ENCODE results near the gene PDGFRB.
"Not testable (repeated sequence)": the region's sequence is repeated elsewhere in the genome, so short reads cannot be mapped to it uniquely, and the experiment has no call there.

Gene PDGFRB

GRCh38 chr5:150085950-150086715 is 69.5 kb downstream of the PDGFRB start, which contains the start of gene CSF1R:
Gene CSF1R (minus strand): TSS chr5:150086554. CDS start chr5:150086427, 127 bp downstream.
- no peak for DNase-seq (ENCODE audit: low read depth in 2 of 3, low spot score in 1 of 3)

- DNase-seq (ENCODE audit: low read depth in 2 of 3, low spot score in 1 of 3), result no peak
Observed at GRCh38 chr5:150085191-150085912, 70.3 kb downstream of the PDGFRB start.

GRCh38 chr5:150084754-150085153 is 70.9 kb downstream of the PDGFRB start:
- not testable (repeated sequence) for DNase-seq (ENCODE audit: low read depth in 2 of 3, low spot score in 1 of 3)

DNA sequence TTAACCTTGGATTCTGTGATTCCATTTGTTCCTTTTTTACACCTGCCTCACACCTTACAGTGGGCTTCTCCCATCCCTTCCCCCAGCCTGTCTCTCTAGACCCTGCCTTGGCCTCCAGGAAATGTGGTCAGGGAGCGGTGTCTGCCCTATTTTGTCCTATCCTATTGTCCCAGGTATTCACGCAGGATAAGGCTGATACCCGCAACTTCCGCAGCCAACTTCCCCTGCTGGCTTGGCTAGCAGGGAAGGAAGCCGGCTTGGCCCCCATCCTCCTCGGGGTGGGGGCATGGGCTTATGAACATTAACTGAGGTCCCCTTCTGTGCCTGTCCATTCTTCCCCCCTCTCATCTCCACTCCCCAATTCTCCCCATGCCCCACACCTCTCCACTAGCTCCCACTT is 72.8 kb downstream of the PDGFRB start:
- no peak for DNase-seq (ENCODE audit: low read depth in 2 of 3, low spot score in 1 of 3)

DNA sequence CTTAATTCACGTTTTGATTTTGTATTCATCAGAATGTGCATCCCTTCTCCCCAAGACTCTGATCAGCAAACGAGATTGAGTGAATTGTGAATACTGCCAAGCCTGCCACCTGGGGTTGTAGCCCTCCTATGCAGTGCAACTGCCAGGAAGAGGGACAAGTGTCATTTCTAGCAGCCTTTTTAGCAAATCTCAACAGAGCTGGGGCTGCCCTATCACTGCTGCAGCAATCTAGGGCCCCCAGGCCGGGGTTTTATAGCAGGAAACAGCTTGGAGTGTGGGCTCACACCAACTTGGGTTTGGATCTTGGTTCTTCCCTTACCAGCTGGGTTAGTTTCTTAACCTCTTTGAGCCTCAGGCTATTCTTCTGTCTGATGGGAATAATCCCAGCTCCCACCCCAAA is 73.3 kb downstream of the PDGFRB start:
- DNase-seq (ENCODE audit: low read depth in 2 of 3, low spot score in 1 of 3), result no peak

DNA sequence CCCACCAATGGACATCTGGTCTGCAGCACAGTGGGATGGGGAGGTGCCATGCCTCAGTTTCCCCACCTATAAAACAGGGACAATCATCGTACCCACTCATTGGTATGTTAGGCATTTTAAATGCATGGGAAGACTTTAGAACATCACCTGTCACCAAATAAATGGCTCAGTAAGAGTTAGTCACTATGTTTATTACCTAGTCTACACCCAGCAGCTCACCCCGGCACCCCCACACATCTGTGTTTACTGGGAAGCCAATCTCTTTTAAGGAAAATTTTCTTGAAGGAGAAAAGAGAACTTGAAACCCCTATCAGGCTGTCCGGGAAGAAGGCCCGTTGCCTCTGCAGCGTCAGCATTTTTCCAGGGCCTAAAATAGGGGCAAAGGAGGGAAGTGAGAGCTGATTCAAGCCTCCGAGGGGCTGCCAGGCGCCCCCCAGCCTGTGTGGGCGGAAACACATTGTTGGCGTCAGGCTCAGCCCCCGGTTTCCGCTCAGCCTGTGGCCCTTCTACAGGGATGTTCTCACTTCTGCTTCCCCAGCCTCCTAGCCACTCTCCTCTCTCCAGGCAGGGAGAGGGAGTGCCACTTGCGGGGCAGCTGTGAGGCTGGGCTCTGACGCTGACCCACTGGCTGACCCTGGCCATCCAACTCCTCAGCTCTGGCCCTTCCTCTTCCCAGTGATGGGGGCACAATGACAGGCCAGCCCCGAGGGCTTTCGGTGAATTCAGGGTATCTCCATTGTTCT is 73.9 kb downstream of the PDGFRB start:
- DNase-seq (ENCODE audit: low read depth in 2 of 3, low spot score in 1 of 3), result no peak

GRCh38 chr5:150080696-150081435 is 74.8 kb downstream of the PDGFRB start:
- no peak for DNase-seq (ENCODE audit: low read depth in 2 of 3, low spot score in 1 of 3)

DNA sequence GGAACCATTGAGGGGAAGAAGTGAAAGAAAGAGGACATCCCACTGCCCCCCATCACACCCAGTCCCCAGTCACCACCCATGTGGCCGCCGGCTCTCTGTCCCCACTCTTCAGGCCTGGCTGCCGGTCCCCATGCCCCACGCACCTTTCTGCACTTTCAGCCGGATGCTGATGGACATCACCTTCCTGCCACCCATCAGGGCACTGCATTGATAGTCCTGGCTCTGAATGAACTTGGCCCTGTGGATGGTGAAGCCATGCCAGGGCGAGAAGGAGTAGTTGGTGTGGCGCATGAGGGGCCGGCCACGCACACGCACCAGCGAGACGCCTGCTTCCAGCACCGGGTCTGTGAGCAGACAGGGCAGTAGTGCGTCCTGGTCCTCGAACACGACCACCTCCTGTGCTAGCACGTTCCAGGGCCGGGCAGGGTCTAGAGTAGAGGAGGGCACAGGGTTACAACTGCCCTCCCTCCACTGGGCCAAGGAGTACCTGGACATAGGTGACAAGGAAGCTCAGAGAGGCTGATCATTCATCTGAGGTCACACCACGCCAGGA is 75.7 kb downstream of the PDGFRB start:
- DNase-seq (ENCODE audit: low read depth in 2 of 3, low spot score in 1 of 3), result no peak

DNA sequence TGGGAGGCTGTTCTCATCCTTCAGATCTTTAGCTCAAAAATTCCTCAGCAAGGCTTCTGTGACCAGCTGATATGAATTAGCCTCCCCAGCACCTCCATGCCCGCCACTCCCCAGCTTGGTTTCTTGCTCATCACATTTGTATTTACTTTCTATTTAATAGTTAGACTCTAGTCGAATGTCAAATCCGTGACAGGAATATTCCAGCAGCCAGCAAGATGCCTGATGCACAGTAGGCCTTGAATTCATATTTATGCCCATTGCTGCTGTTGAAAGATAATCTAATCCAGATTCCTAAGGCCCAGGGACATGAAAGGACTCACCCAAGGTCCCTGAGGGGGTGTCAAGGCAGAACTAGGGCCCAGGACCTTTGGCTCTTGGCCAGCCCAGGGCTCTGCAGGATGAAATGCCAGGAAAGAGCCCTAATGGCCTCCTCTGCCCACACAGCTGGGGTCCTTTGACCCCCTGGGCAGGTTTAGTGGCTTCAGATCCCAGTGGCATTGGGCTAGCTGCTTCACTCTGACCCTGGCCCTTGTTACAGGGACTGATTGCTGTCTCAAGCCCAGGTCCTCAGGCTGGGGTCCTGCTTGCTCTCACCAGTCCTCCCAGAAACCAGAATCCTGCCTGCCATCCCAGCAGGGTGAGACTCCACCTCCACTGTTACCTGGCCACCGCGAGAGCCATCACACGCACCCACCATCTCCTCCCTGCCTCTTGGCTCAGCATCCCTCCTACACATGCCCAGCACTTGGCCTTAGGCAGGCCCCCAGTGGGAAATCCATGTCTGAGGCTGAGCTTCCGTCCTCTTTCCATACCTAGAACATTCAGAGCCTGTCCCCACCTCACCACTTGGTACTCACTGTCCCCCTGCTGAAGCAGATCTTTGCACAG is 76.6 kb downstream of the PDGFRB start:
- no peak for DNase-seq (ENCODE audit: low read depth in 2 of 3, low spot score in 1 of 3)

GRCh38 chr5:150077996-150078801 is 77.4 kb downstream of the PDGFRB start:
- no peak for DNase-seq (ENCODE audit: low read depth in 2 of 3, low spot score in 1 of 3)

- no peak for DNase-seq (ENCODE audit: low read depth in 2 of 3, low spot score in 1 of 3)
Observed at GRCh38 chr5:150077060-150077459, 78.6 kb downstream of the PDGFRB start.

GRCh38 chr5:150075806-150076205 is 79.8 kb downstream of the PDGFRB start:
- no peak for DNase-seq (ENCODE audit: low read depth in 2 of 3, low spot score in 1 of 3)

DNA sequence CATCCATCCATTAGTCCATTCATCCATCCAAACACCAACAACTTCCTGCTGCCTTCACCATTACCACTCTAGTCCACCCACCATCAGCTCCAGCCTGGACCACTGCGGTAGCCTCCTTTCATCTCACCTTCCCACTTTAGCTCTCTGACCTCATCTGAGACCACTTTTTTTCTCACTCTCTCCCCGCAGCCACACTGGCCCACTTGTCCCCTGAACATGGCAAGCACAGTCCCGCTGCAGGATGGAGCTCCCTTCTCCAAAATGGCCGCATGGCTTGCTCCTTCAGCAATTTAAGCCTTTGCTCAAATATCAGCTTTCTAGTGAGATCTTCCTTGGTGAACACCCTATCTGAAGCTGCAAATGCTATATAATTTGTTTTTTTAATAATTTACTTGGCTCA is 80.4 kb downstream of the PDGFRB start:
- no peak for DNase-seq (ENCODE audit: low read depth in 2 of 3, low spot score in 1 of 3)

DNA sequence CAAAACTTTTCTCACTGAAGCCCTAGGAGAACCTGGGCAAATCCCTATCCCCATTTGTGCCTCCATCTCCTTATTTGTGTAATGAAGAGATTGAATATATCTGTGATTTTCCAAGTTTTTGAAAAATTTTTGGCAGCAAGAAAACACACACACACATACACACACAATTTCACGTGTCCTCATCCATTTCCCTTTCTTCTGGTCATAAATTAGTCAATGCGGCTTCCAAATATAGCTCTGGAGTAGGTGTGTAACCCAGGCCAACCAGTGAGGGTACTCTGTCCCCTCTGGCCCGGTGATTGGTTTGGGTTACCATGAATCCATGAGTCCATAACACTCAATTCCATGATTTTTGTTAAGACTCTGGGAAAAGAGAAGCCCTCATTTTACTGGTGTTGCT is 82.0 kb downstream of the PDGFRB start:
- DNase-seq (ENCODE audit: low read depth in 2 of 3, low spot score in 1 of 3), result no peak

- no peak for DNase-seq (ENCODE audit: low read depth in 2 of 3, low spot score in 1 of 3)
Observed at GRCh38 chr5:150073086-150073625, 82.5 kb downstream of the PDGFRB start.

DNA sequence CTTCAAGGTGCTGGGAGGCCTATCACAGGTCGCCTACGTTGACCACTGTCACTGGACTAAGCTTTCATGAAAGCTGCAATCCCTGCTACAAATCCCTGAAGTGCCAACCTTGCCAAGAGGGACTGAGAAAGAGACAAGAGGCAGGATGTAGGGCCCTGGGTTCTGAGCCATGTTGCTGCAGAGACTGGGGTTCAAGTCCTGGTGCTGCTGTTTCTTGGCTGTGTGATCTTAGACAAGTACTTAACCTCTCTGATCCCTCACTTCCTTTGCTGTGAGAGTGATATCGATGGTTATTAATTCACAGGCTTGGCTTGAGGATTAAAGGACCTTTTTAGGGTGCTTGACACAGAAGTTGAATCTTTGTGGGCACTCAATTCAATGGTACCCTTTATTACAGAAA is 84.8 kb downstream of the PDGFRB start:
- DNase-seq (ENCODE audit: low read depth in 2 of 3, low spot score in 1 of 3), result no peak

GRCh38 chr5:150069672-150070627 is 85.7 kb downstream of the PDGFRB start:
- DNase-seq (ENCODE audit: low read depth in 2 of 3, low spot score in 1 of 3), result no peak
